ENCODE data around the gene TMEM183A. TPM values are rescaled to one million over a fixed set of nuclear protein-coding genes. Genes with fewer than 3 reads are reported as not detected.
A peak's percentile ranks its signal among the peaks of the same experiment; 100 is the strongest.

TMEM183A gene
- total and polyA plus RNA-seq, 9 of the 15 experiments (the other 6 are each of a cell fraction or from before 2014, with no cell fraction given): 23.4 to 190 (median 124) TPM

DNA sequence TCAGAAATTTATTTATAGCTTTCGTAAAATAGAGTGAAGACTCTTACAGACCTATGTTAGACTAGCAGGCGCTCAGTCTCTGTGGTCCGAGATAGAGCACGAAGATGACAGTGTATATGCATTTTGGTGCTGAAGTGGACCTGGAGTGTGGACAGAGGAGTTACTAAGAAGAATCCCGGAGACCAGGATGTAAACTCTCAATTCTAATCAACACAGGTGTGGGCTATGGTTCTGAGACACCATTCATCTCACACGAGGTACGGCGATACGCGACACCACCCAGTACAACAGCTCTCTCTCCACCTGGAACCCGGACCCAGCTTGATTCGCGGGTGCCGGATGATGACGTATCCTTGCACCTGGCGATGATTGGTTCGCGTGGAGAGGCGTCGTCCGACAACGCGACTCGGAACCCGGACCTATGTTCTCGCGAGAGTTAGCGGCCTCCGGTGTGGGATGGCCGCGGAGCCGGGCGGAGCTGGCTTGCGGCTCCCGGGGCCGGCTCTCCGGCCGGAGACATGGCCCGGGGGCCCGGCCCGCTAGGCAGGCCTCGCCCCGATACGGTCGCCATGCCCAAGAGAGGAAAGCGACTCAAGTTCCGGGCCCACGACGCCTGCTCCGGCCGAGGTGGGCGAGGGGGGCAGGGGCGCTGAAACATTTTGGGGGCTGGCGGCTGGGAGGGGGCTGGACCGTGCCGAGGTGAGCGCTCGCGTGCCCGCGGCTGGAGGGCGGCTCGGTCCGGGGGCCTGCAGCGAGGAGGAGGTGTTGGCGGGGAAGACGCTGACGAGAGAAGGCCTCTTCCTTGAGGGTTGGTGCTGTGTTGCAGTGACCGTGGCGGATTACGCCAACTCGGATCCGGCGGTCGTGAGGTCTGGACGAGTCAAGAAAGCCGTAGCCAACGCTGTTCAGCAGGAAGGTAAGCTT is at the start of gene TMEM183A (continued):
- TF ChIP-seq, protein P1, sequence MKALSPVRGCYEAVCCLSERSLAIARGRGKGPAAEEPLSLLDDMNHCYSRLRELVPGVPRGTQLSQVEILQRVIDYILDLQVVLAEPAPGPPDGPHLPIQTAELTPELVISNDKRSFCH (CRISPR knock-in tag; IDR thresholded peaks at IDR 0.05): no peak
- TF ChIP-seq, protein P1 (tag; IDR thresholded peaks at IDR 0.05): peak; percentile 41; the same call in 1 of the 2 replicates
- TF ChIP-seq KDM2B (CRISPR knock-in tag; IDR thresholded peaks at IDR 0.05): no peak
- TF ChIP-seq SAP30 (IDR thresholded peaks at IDR 0.05; ENCODE audit: borderline replicate concordance, insufficient read depth, low read depth, low read length, poor library complexity, severe bottlenecking): peak; percentile 75
- no peak for TF ChIP-seq PTBP1 (IDR thresholded peaks at IDR 0.05; ENCODE audit: low read depth, low read length)
- TF ChIP-seq, protein P2, sequence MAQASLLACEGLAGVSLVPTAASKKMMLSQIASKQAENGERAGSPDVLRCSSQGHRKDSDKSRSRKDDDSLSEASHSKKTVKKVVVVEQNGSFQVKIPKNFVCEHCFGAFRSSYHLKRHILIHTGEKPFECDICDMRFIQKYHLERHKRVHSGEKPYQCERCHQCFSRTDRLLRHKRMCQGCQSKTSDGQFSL (CRISPR knock-in tag; IDR thresholded peaks at IDR 0.05): no peak
- TF ChIP-seq, protein P2 (tag; IDR thresholded peaks at IDR 0.05): no peak
- TF ChIP-seq OTX1 (CRISPR knock-in tag; IDR thresholded peaks at IDR 0.05): no peak
- TF ChIP-seq, protein P3, sequence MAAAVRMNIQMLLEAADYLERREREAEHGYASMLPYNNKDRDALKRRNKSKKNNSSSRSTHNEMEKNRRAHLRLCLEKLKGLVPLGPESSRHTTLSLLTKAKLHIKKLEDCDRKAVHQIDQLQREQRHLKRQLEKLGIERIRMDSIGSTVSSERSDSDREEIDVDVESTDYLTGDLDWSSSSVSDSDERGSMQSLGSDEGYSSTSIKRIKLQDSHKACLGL (CRISPR knock-in tag; IDR thresholded peaks at IDR 0.05; ENCODE audit: borderline replicate concordance, poor library complexity, severe bottlenecking): peak; percentile 55
- TF ChIP-seq ZKSCAN8 (CRISPR knock-in tag; IDR thresholded peaks at IDR 0.05): no peak
- peak; percentile 27; the same call in 1 of the 2 replicates for TF ChIP-seq SMARCE1 (IDR thresholded peaks at IDR 0.05)
- no peak for TF ChIP-seq ZNF3 (CRISPR knock-in tag; IDR thresholded peaks at IDR 0.05)
- no peak for TF ChIP-seq BACH1 (tag; IDR thresholded peaks at IDR 0.05)
- TF ChIP-seq IRF2 (CRISPR knock-in tag; IDR thresholded peaks at IDR 0.05): no peak
- TF ChIP-seq SIN3A (IDR thresholded peaks at IDR 0.05; ENCODE audit: borderline replicate concordance in 2 of 2, control insufficient read depth in 1 of 2, low read depth in 2 of 2, low read length in 2 of 2): peak; percentile 19 to 79; a peak in 2 of 4 replicates
- TF ChIP-seq ZNF79 (CRISPR knock-in tag; IDR thresholded peaks at IDR 0.05; ENCODE audit: low read depth): no peak
- peak; percentile 98 for TF ChIP-seq C11orf30 (IDR thresholded peaks at IDR 0.05; ENCODE audit: low read depth)
- TF ChIP-seq, protein P4, sequence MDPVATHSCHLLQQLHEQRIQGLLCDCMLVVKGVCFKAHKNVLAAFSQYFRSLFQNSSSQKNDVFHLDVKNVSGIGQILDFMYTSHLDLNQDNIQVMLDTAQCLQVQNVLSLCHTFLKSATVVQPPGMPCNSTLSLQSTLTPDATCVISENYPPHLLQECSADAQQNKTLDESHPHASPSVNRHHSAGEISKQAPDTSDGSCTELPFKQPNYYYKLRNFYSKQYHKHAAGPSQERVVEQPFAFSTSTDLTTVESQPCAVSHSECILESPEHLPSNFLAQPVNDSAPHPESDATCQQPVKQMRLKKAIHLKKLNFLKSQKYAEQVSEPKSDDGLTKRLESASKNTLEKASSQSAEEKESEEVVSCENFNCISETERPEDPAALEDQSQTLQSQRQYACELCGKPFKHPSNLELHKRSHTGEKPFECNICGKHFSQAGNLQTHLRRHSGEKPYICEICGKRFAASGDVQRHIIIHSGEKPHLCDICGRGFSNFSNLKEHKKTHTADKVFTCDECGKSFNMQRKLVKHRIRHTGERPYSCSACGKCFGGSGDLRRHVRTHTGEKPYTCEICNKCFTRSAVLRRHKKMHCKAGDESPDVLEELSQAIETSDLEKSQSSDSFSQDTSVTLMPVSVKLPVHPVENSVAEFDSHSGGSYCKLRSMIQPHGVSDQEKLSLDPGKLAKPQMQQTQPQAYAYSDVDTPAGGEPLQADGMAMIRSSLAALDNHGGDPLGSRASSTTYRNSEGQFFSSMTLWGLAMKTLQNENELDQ (CRISPR knock-in tag; IDR thresholded peaks at IDR 0.05; ENCODE audit: borderline replicate concordance): no peak
- TF ChIP-seq ZNF766 (CRISPR knock-in tag; conservative IDR thresholded peaks at IDR 0.05): no peak
- no peak for TF ChIP-seq MED1 (CRISPR knock-in tag; IDR thresholded peaks at IDR 0.05; ENCODE audit: borderline replicate concordance)
- TF ChIP-seq CREM (IDR thresholded peaks at IDR 0.05; ENCODE audit: low read depth): peak; percentile 99
- peak; percentile 77 for TF ChIP-seq RBBP5 (IDR thresholded peaks at IDR 0.05; ENCODE audit: borderline replicate concordance, insufficient read depth, low read length, poor library complexity, severe bottlenecking)
